DND-41 (cell line): ENCODE results near the gene CST6.

Experiments used
- ATAC-seq: fragments of 200-7000 bp; cut with Tn5 transposase; 3 replicates; pipeline ENCODE4 v1.9.1; 2021; ENCODE audit warnings: low read depth; ENCODE audit not compliant: insufficient read depth
- DNase-seq: peaks from one replicate; pipeline ENCODE4 v3.0.0-alpha.2; 2020
- H2AFZ ChIP-seq: 2 replicates; pipeline ENCODE4 v1.6.0; 2012; ENCODE audit warnings: low read depth, low read length
- H3K27ac ChIP-seq: 2 replicates; pipeline ENCODE4 v1.5.1; 2012; ENCODE audit warnings: low read length, inconsistent platforms
- H3K27me3 ChIP-seq: fragments of 200-600 bp; sonication (generic); 2 replicates; pipeline ENCODE4 v1.6.0; 2012; ENCODE audit warnings: low read length, mild to moderate bottlenecking, inconsistent platforms; ENCODE audit not compliant: insufficient read depth, poor library complexity
- H3K36me3 ChIP-seq: 2 replicates; pipeline ENCODE4 v1.5.1; 2012; ENCODE audit warnings: low read length, inconsistent platforms; ENCODE audit not compliant: insufficient read depth
- H3K4me1 ChIP-seq: 2 replicates; pipeline ENCODE4 v1.5.1; 2012; ENCODE audit warnings: mild to moderate bottlenecking, low read length; ENCODE audit not compliant: insufficient read depth
- H3K4me2 ChIP-seq: 2 replicates; pipeline ENCODE4 v1.6.0; 2012; ENCODE audit warnings: mild to moderate bottlenecking, moderate library complexity, low read length, inconsistent platforms; ENCODE audit not compliant: insufficient read depth
- H3K4me3 ChIP-seq, 2 experiments: fragments of 200-600 bp in 1 of 2; shearing (Covaris generic) in 1 of 2; 2 replicates each; pipeline ENCODE4 v1.5.1; 2012 to 2016; ENCODE audit warnings: inconsistent platforms in 2 of 2, low read length in 2 of 2, mild to moderate bottlenecking in 2 of 2, low read depth in 1 of 2, moderate library complexity in 1 of 2
- H3K79me2 ChIP-seq: 2 replicates; pipeline ENCODE4 v1.6.0; 2012; ENCODE audit warnings: low read length, inconsistent platforms; ENCODE audit not compliant: insufficient read depth
- H3K9ac ChIP-seq: 2 replicates; pipeline ENCODE4 v1.6.0; 2012; ENCODE audit warnings: low read depth, mild to moderate bottlenecking, inconsistent platforms, low read length, moderate library complexity
- H3K9me3 ChIP-seq: 2 replicates; pipeline ENCODE4 v1.5.1; 2012; ENCODE audit warnings: low read length, moderate library complexity, mild to moderate bottlenecking, inconsistent platforms; ENCODE audit not compliant: insufficient read depth, severe bottlenecking
- H4K20me1 ChIP-seq: 2 replicates; pipeline ENCODE4 v1.6.0; 2012; ENCODE audit warnings: low read length; ENCODE audit not compliant: insufficient read depth
- CTCF ChIP-seq: IDR thresholded peaks from 2 replicates; pipeline ENCODE4 v1.5.1; 2012; ENCODE audit warnings: borderline replicate concordance, low read length, moderate library complexity, mild to moderate bottlenecking; ENCODE audit not compliant: poor library complexity, severe bottlenecking; ENCODE audit errors: extremely low read depth
- EZH2 ChIP-seq: IDR thresholded peaks from 3 replicates; pipeline ENCODE4 v1.6.1; 2012; ENCODE audit warnings: borderline replicate concordance, low read depth, mild to moderate bottlenecking, moderate library complexity, low read length, inconsistent platforms; ENCODE audit not compliant: severe bottlenecking

The CST6 gene

GRCh38 chr11:66037327-66037726 lies 25.5 kb downstream of the CST6 start:
- TF ChIP-seq EZH2 = no peak
- no peak for TF ChIP-seq CTCF
- no peak overlapping the region for H3K4me2 ChIP-seq
- no peak for DNase-seq

GRCh38 chr11:66039765-66040164 lies 28.0 kb downstream of the CST6 start:
- Histone ChIP-seq H3K36me3 (no peaks in the 10 kb centered on the region), H3K4me2 (no peak overlapping the region), H3K27ac (no peak overlapping the region), H3K27me3 (no peaks in the 10 kb centered on the region), H3K9ac (no peak overlapping the region), H4K20me1 (no peaks in the 10 kb centered on the region), H3K9me3 (no peaks in the 10 kb centered on the region), H3K4me1 (peaks cover 2% of the 10 kb centered on the region), H3K4me3 (no peak overlapping the region), H3K79me2 (no peaks in the 10 kb centered on the region), H2AFZ (no peak overlapping the region)
- TF ChIP-seq EZH2 (no peak), CTCF (no peak)
- no peak for ATAC-seq
- no peak for DNase-seq

More at GRCh38 chr11:66037327-66037726, 25.5 kb downstream of the CST6 start:
- Histone ChIP-seq H3K79me2 (no peaks in the 10 kb centered on the region), H3K4me1 (no peaks in the 10 kb centered on the region), H3K9me3 (no peaks in the 10 kb centered on the region), H3K36me3 (no peaks in the 10 kb centered on the region), H3K9ac (no peak overlapping the region), H3K4me3 (no peak overlapping the region), H2AFZ (no peak overlapping the region), H3K27ac (no peak overlapping the region), H3K27me3 (no peaks in the 10 kb centered on the region), H4K20me1 (no peaks in the 10 kb centered on the region)
- no peak for ATAC-seq

- no peak overlapping the region for H3K27ac ChIP-seq
- no peak overlapping the region for H3K4me2 ChIP-seq
- no peaks in the 10 kb centered on the region for H4K20me1 ChIP-seq
- H3K4me1 ChIP-seq = peaks cover 13% of the 10 kb centered on the region
- no peak for DNase-seq
- no peak for ATAC-seq
- no peaks in the 10 kb centered on the region for H3K79me2 ChIP-seq
- H3K36me3 ChIP-seq = no peaks in the 10 kb centered on the region
- H3K9me3 ChIP-seq = no peaks in the 10 kb centered on the region
- H3K9ac ChIP-seq = no peak overlapping the region
- TF ChIP-seq CTCF (no peak), EZH2 (no peak)
- no peak overlapping the region for H3K4me3 ChIP-seq
- H2AFZ ChIP-seq = no peak overlapping the region
- H3K27me3 ChIP-seq = no peaks in the 10 kb centered on the region
These were observed 30.6 kb downstream of the CST6 start for GRCh38 chr11:66042227-66042995.
